Stimulated activated memory B cell treated with anti-CD40 and anti-IgM and Interleukin-4, amounts not matched to agents 10 μg/mL and 1 μg/mL and 100 μg/mL, for 72 hours (primary cell): Measurements from ENCODE around the gene ABLIM2.
"Not testable (repeated sequence)": the region's sequence is repeated elsewhere in the genome, so short reads cannot be mapped to it uniquely, and the experiment has no call there.

Source experiments
- ATAC-seq: fragments of 150-1000 bp; cut with Tn5 transposase; 2 replicates; pipeline ENCODE4 v1.10.0; 2021
- H3K27ac Mint-ChIP-seq: one replicate; pipeline ENCODE4 v1.8.0; 2022; ENCODE audit warnings: mild to moderate bottlenecking, mixed read lengths
- H3K27me3 Mint-ChIP-seq: one replicate; pipeline ENCODE4 v1.8.0; 2022; ENCODE audit warnings: mixed read lengths
- H3K36me3 Mint-ChIP-seq: one replicate; pipeline ENCODE4 v1.8.0; 2022; ENCODE audit warnings: mixed read lengths
- H3K4me1 Mint-ChIP-seq: one replicate; pipeline ENCODE4 v1.8.0; 2022; ENCODE audit warnings: mixed read lengths
- H3K4me3 Mint-ChIP-seq: one replicate; pipeline ENCODE4 v1.8.0; 2022; ENCODE audit warnings: mild to moderate bottlenecking, moderate library complexity, mixed read lengths
- H3K9me3 Mint-ChIP-seq: one replicate; pipeline ENCODE4 v1.8.0; 2022; ENCODE audit warnings: mixed read lengths

The ABLIM2 gene

GRCh38 chr4:7924163-7924562, 234.4 kb downstream of the ABLIM2 start:
- Mint-ChIP-seq H3K4me3 (no peak overlapping the region), H3K27ac (no peak overlapping the region), H3K36me3 (no peaks in the 10 kb centered on the region), H3K4me1 (no peaks in the 10 kb centered on the region), H3K9me3 (no peaks in the 10 kb centered on the region), H3K27me3 (peaks cover 10% of the 10 kb centered on the region)
- ATAC-seq, result no peak

- Mint-ChIP-seq H3K4me1 (no peaks in the 10 kb centered on the region), H3K36me3 (no peaks in the 10 kb centered on the region), H3K27ac (no peak overlapping the region), H3K9me3 (no peaks in the 10 kb centered on the region), H3K27me3 (peaks cover 18% of the 10 kb centered on the region), H3K4me3 (no peak overlapping the region)
- no peak for ATAC-seq
These were observed 236.1 kb downstream of the ABLIM2 start for GRCh38 chr4:7922466-7922865.

GRCh38 chr4:7918981-7919380, 239.6 kb downstream of the ABLIM2 start:
- Mint-ChIP-seq H3K27ac (no peak overlapping the region), H3K27me3 (peaks cover 38% of the 10 kb centered on the region), H3K9me3 (no peaks in the 10 kb centered on the region), H3K4me1 (no peaks in the 10 kb centered on the region), H3K36me3 (no peaks in the 10 kb centered on the region), H3K4me3 (no peak overlapping the region)
- ATAC-seq, result no peak

GRCh38 chr4:7918187-7918586, 240.4 kb downstream of the ABLIM2 start:
- not testable (repeated sequence) for H3K36me3 Mint-ChIP-seq, H3K4me1 Mint-ChIP-seq, H3K4me3 Mint-ChIP-seq, H3K27ac Mint-ChIP-seq, H3K9me3 Mint-ChIP-seq, ATAC-seq
- H3K27me3 Mint-ChIP-seq, result peaks cover 39% of the 10 kb centered on the region

GRCh38 chr4:7917669-7918068, 240.9 kb downstream of the ABLIM2 start:
- Mint-ChIP-seq H3K27ac (no peak overlapping the region), H3K4me3 (no peak overlapping the region), H3K36me3 (no peaks in the 10 kb centered on the region), H3K4me1 (no peaks in the 10 kb centered on the region), H3K9me3 (no peaks in the 10 kb centered on the region), H3K27me3 (peaks cover 44% of the 10 kb centered on the region)
- ATAC-seq, result no peak

- Mint-ChIP-seq H3K4me3 (no peak overlapping the region), H3K36me3 (no peaks in the 10 kb centered on the region), H3K9me3 (no peaks in the 10 kb centered on the region), H3K27me3 (peaks cover 62% of the 10 kb centered on the region), H3K4me1 (no peaks in the 10 kb centered on the region), H3K27ac (no peak overlapping the region)
- ATAC-seq, result no peak
These were observed 242.8 kb downstream of the ABLIM2 start for GRCh38 chr4:7915875-7916242.
